Measurements from ENCODE around the gene METTL23.
A peak's percentile ranks its signal among the peaks of the same experiment; 100 is the strongest.
"Not testable (repeated sequence)": the region's sequence is repeated elsewhere in the genome, so short reads cannot be mapped to it uniquely, and the experiment has no call there.

The METTL23 gene

DNA sequence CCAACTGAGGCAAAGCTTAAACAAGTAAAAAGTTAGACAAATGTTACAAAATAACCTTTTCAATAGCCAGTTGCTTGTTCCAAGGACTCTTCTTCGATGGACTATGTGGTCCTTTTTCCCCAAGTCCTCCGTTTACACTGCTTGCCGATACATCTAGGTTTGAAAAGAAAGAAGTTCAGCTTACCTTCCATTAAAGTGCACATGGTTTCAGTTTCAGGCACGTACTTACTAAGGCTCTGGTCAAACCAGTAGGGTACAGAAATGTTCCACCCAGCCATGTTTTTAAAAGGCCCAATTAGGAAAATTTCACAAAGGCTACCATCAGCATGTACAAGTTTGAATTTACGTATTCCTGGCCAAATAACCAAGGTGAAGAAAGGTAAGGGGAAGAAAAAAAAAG lies 8.4 kb downstream of the METTL23 start:
- no peak for DNase-seq (ENCODE audit: low spot score)

DNA sequence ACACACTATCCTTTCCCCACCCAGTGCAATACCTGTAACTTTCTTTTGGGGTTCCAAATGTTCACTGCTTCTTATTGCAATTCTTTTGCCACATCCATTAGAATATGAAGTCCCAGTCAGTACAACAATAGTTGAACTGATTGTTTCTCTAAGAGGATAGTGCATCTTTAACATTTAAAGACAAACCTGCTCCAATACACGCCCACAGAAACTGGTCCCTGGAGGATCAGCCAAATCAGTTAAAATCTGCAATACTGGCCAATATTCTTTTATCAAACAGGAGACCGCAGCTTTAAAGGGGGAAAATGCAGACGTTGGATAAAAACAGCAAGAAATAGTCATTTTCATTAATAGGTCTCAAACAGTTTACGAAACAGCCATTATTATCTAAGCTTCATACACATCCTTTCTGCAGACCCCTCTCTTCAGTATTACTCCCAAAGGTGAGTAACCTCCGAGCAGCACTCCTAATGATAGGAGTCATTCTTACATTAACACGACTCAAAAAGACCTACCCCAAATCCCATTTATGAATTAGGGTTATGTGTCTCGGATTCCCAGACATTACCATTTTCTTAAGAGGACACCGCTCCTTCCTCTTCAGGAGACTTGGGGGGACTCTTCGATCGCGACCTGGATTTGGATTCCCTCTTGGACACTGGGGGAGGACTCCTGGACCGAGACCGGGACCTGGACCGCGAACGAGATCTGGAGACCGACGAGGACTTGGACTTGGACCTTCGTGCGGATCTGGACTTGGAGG lies 9.1 kb downstream of the METTL23 start:
- DNase-seq (ENCODE audit: low spot score), result no peak

DNA sequence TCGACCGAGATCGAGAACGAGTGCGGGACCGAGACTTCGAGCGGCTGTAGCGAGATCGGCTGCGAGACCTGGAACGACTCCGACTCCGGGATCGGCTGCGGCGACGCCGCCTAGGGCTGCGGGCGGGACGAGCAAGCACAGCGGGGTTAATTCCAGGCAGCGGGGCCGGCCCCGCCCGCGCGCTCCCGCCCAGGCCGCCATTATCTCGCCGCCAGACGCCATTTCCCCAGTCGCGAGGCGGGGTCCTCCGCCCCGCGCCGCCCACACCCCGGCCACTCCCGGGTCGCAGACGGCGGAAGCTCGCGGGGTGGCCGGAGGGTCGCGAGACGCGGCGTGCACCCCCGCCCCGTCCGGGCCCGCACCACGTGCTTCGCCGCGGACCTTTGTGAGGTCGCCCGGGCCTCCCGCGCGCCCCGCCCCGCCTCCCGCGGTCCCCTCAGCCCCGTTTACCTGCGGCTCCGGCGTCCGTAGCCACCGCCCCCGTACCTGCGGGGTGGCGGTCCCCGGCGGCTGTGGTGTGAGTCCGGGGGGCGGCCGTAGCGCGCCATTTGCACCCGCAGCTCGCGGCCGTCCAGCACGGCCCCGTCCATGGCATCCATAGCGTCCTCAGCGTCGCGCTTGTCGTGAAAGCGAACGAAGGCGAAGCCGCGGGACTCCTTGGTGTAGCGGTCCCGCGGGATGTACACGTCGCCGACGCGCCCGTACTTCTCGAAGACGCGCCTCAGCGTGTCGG lies 9.9 kb downstream of the METTL23 start:
- peak; percentile 66 for DNase-seq (ENCODE audit: low spot score)

DNA sequence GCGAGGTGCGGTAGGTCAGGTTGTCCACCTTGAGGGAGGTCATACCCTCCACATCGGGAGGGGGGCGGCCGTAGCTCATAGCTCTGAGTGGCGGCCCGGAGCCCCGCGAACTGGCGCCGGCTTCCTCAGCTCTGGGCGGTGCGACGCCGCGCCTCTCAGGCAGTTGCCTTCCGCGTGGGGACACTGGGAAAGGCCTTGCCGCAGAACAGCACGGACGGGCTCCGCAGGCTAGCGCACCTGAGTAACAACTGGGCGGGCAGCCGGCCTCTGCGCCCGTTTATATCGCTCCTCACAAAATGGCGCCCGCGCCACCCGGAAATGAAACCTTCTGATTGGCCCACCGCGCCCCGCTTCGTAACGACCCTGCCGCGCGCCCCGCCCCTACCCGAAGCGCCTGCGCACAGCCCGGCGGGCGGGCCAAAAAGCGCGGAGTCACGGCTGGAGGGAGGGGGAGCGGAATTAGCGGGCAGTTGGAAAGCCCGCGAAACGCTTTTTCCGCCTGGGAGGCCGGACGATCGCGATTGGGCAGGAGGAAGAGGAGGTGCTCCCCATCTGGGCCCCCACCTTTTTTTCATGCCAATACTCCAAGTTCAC lies 10.5 kb downstream of the METTL23 start, which contains the start of gene SRSF2:
TSS of gene SRSF2 (minus strand) at position 250 of the 594 bp plus-strand sequence. CDS start at position 79, 171 bp downstream.
- DNase-seq (ENCODE audit: low spot score), result peak; percentile 98

DNA sequence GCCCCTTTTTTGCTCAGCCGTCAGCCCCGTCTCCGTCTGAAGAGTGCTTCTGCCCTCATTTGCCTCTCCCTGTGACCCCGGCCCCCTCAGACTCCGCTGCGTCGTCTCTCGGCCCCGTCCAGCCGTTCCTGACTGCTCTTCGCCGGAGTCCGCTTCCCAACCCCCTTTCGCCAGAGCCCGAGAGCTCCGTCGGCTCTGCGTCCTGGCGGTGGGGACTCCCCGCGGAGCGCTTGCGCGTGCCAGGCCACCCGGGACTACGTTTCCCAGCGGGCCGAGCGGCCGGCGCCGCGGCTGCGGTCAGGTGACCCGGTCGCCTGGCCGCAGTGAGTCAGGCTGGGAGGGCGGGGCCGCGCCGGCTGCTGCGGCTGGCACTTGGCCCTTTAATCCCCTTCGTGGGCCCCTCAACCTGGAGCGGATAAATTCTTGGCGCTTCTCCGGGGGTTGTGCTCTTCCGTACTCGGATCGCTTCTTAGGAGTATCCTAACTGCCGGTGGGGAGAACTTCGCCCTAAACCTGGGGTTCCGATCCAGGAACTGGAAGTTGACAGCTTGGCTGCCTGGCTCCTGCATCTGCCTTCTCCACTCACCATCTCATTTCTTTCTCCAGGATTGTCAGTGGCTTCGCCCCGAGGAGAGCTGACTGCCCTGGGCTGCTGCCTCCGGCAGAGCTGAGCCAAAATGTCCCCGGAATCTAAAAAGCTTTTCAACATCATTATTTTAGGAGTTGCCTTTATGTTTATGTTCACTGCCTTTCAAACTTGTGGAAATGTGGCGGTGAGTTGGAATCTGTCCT lies 11.2 kb downstream of the METTL23 start, which contains the start of gene MFSD11:
TSS of gene MFSD11 (plus strand) at position 444 of the 792 bp plus-strand sequence. CDS start at position 678, 234 bp downstream.
- peak; percentile 91 for DNase-seq (ENCODE audit: low spot score)

DNA sequence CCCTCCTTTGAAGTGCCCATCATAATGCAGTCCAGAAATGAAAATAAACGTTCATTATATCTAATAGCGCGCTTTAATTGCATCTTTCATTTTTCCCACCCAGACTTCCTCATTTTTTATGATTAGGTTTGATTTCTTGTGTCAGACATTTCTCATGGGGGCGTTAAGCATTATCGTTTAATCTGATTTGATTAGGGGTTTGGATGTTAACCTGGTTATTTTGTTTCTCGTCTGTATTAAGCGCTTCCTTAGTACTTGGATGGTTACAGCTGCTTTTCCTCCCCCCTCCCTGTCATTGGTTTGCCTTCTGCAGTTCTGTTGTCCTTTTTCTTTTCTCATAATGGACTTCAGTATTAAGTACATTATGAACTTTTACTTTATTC lies 11.8 kb downstream of the METTL23 start:
- DNase-seq (ENCODE audit: low spot score), result no peak

DNA sequence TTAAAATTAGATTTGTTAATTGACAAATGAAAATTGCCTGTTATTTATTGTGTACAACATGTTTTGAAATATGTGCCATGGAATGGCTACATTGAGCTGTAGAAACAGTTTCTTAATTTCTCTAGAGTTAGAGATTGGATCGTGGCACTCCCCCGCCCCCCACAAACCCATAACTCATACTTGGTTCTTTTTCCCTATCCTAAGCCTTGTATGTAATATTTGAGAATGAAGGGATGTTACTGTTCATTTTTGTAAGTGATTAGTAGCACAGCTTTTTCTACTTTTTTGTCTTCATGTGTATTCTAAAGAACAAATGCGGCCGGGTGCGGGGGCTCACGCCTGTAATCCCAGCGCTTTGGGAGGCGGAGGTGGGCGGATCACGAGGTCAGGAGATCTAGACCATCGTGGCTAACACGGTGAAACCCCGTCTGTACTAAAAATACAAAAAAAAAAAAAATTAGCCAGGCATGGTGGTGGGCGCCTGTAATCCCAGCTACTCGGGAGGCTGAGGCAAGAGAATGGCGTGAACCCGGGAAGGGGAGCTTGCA lies 13.0 kb downstream of the METTL23 start:
- DNase-seq (ENCODE audit: low spot score), result not testable (repeated sequence)

DNA sequence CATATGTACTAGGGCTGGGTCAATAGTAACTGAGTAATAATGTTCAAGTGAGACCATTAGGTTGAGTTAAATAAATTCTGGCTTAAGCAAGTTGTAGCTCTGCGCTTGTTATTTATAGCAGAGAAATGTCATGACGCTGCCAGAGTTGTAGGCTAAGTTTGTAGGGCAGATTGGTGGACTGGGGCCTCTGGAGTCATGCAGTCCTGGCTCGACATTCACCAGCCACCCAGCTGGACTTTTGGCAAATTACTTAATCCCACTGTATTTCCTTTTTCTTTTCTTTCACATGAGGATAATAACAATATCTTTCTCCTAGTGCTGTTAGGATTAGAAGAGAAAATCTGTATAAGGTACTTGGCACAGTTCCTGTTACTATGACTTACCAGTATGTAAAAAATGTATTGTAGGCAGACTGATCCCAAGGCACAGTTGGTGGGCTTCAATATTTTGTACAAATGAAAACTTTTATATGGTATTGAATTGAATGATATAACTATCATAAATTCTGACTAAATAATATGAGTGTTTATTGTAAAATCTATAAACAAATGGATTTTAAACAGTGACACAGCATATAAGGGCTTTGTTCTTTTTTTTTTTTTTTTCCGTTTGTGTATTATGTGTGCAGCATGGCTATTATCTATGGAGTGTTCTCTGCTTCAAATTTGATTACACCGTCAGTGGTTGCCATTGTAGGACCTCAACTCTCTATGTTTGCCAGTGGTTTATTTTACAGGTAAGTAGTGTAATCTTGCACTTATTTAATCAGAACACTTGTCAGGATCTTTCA lies 13.9 kb downstream of the METTL23 start:
- DNase-seq (ENCODE audit: low spot score), result no peak

DNA sequence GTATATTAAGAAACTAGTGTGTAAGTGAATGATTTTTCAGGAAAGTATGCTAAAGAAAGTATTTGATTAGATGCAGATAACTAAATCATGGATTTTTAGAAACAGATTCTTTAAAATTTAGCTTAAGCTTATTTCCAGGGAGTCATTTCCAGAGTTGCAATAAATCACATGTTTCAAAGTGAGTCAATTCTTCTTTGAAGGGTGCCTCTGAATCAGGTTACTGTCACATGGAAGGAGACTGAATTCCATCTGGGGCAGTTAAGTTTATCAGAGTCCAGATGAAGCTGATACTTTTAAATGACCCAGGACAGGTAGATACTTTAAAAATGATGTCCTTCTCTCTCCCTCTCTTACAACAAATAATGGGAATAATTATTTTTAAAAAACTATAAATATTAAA lies 16.3 kb downstream of the METTL23 start:
- DNase-seq (ENCODE audit: low spot score), result no peak

DNA sequence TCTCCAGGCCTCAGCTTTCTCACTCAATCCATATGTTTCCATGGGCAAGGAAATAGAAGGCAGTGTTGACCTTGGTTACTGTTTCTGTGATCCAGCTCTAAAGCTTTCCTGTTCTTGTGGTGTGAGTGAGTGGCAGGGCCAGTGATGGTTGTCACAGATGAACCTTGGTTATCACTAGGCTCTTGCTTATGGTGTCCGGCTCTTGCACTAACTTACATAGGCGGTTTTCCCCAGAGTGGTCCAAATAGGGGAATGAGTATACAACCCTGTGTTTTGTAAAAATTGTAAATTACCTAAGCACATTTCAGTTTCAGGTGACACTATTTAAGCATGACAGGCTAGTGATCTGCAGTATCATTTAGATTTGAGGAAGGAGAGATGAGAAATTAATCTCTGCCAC lies 18.1 kb downstream of the METTL23 start:
- DNase-seq (ENCODE audit: low spot score), result no peak

DNA sequence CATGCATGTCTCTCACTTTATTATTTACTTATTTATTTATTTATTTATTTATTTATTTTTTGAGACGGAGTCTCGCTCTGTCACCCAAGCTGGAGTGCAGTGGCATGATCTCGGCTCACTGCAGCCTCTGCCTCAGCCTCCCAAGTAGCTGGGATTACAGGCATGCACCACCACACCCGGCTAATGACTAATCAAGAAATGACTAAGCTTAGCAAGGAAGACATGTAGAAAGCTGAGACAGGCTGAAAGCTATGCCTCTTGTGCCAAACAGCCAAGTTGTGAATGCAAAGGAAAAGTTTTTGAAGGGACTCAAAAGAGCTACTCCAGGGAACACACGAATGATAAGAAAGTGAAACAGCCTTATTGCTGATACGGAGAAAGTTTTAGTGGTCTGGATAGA lies 19.1 kb downstream of the METTL23 start:
- not testable (repeated sequence) for DNase-seq (ENCODE audit: low spot score)

DNA sequence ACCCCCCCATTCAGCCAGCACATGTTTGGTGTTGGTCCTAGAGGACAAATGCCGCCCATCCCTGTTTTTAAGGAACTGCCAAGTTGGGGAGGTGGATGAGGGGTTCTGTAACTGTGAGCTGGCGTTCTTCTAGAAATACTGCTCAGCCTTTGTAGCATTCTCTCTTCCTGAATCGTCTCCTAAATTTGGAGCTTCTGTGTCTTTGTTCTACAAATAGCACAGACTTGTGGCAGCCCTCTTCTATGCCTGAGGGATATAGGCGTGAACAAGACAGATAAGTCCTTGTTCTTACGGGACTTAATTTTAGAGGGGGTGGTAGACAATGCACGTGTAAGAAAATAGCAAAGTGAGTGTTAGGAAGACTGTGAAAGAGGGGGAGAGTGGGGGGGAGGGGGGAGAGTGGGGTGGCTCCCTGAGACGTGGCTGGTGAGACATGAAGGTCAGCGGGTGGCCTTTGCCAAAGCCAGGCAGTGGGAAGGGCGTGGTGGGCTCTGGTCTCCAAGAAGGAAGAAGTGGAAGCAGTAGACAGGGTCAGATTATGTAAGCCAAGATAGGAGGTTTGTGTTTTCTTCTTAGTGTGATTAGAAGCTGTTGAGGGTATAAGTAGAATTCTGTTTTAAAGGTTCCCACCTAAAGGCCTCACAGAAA lies 21.2 kb downstream of the METTL23 start:
- DNase-seq (ENCODE audit: low spot score), result no peak

DNA sequence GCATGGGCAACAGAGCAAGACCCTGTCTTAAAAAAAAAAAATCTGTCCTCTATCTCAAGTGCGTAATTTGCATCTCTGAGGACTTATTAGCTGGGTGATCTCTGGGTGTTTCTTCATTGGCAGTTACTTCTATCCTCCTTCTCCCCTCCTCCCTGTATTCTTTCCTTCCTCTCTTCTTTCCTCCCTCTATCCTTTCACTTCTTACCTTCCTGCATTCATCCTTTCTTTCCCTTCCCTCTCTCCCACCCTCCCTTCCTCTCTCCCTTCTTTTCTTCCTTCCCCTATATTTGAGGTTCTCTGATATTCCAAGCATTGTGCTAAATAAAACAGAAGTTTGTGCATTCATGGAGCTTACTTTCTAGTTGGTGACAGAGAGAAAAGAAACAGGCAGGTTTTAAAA lies 22.0 kb downstream of the METTL23 start:
- no peak for DNase-seq (ENCODE audit: low spot score)

DNA sequence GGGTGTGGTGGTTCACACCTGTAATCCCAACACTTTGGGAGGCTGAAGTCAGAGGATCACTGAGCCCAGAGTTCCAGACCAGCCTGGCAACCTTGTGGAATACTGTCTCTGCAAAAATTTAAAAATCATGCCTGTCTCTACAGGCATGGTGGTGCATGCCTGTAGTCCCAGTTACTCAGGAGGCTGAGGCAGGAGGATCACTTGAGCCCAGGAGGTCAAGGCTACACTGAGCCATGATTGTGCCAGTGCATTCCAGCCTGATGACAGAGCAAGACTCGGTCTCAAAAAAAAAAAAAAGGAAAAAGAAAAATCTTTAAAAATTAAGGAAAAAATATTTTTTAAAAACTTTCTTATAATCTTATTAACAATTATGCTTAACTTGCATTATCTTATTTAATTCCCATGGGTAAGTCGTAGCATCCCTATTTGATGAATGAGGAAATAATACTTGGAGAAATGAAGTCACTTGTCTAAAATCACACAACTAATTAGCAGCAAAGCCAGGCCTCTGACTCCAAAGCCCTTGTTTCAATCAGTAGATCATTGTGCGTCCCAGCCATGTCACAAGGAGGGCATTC lies 24.9 kb downstream of the METTL23 start:
- no peak for DNase-seq (ENCODE audit: low spot score)

DNA sequence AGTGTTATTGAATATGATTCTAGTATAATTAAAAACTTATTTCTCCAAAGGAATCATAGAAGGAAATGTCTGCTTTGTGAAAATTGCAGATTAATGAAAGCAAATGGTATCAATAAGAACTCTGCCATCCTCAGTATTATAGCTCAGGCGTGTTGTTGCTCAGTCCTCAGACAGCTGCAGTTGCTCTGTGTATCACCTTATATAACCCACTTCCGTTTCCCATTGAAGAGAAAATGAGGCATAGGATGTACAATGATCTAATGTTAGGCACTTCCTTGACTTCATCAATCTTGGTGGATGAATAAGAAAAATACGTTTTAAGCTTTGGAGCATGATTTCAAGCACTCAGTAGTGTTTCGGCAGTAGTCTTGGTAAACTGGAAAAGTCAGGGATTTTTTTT lies 25.4 kb downstream of the METTL23 start:
- DNase-seq (ENCODE audit: low spot score), result peak; percentile 45

DNA sequence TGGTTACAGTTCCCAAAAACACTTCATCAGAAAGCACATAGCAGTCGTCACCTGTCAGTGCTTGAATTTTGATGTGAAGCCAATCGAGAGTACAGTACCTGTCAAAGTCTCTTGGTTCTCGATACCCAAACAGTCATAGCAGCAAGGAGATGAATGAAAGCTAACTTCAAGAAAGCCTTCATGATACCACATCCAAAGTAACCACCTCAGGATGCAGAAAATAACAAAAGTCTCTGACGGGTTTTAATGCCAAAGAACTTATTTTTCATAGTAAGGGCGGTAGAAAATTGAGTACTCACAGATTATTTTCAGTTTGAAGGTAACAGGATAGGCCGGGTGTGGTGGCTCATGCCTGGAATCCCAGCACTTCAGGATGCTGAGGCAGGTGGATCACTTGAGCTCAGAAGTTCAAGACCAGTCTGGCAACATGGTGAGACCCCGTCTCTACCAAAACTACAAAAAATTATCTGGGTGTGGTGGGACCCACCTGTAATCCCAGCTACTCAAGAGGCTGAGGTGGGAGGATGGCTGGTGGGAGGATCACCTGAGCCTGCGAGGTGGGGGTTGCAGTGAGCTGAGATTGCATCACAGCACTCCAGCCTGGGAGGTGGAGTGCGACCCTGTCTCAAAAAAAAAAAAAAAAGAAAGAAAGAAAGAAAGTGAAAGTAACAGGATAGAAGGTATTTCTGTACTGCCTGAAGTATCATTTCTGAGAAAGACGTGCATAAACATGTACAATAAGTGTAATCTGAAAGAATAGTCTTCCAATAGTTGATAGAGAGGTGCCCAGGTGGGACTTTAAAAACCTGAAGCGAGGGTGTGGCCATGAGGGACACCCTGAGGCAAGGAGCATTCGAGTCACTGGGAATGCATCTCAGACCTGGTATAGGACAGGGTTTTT lies 26.7 kb downstream of the METTL23 start:
- DNase-seq (ENCODE audit: low spot score), result peak; percentile 58

DNA sequence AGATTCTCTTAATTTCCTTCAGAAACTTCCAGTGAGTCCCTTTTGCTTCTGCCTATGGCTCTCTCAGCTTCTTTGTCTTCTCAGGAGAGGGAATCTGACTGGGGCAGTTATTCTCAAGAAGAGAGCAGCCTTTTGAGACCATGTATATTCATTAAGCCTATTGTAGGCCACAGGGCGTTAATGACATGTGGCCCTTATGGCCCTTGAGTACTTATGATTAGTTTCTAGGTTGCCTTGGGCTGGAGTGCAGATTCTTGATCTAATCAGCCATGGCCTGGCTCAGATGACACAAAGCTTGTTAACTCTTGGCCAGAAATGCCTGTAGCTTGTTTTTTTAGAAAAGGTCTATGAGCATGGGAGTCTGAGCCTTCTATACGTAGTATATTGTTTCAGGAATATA lies 28.6 kb downstream of the METTL23 start:
- DNase-seq (ENCODE audit: low spot score), result no peak

DNA sequence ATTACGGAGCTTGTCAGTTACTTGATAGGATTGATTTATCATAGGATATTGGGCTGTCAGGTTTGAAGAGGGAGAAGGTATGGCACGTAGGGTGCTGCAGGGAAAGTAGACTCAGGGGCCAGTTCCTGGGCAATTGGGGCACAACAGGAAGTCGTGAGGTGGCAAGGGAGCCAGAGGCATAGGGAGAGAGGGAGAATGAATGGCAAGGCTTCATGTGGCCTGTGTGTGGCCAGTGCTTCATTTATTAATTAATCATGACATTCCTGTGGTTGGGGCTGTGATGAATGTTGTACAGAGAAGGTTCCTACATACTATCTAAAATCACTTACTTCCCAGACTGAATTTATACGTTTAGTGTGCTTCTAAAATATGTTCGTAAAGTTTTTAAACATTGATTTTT lies 30.6 kb downstream of the METTL23 start:
- no peak for DNase-seq (ENCODE audit: low spot score)

DNA sequence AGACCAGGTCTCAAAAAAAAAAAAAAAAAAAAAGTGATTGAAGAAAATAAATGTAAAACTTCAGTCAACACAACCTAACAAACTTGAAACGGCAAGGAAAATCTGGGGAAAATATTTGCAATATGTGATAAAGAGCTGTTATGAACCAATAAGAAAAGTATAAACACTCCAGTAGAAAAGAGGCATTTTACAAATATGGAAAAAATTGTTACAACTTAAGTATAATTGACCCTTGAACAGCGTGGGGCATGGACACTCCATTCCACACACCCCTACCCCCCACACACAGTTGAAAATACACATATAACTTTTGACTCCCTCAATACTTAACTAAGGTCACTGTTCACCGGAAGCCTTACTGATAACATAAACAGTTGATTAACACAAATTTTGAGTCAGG lies 31.9 kb downstream of the METTL23 start:
- DNase-seq (ENCODE audit: low spot score), result no peak

Measured in CD4-positive, alpha-beta T cell treated with Interleukin-6 at 100 ng/mL for 8 hours (primary cell).